Small intestine (tissue), 7 donors: Measurements from ENCODE around the gene KCNE1. TPM values are rescaled to one million over a fixed set of nuclear protein-coding genes. Genes with fewer than 3 reads are reported as not detected.
"Not testable (repeated sequence)": the region's sequence is repeated elsewhere in the genome, so short reads cannot be mapped to it uniquely, and the experiment has no call there.

Experiments used
- DNase-seq, 2 donors: peaks; one replicate each; pipeline versions ENCODE4 v3.0.0 to v3.0.0-alpha.2; 2013
- FAIRE-seq: peaks from 2 replicates; lab custom pipeline; 2012; peaks lifted over from hg19 to GRCh38; lab: Jason Lieb, UNC
- H3K27ac ChIP-seq, 3 donors: one replicate each; pipeline ENCODE4 v1.5.1; 2013; ENCODE audit warnings: low read length in 2 of 3, mild to moderate bottlenecking in 2 of 3, control low read depth in 1 of 3, inconsistent platforms in 1 of 3, low read depth in 1 of 3, moderate library complexity in 1 of 3
- H3K27me3 ChIP-seq, 3 donors: one replicate each; pipeline ENCODE4 v1.6.1; 2013; ENCODE audit warnings: low read length in 3 of 3, inconsistent platforms in 1 of 3; ENCODE audit not compliant: control insufficient read depth in 3 of 3, insufficient read depth in 3 of 3
- H3K36me3 ChIP-seq, 3 donors: one replicate each; pipeline ENCODE4 v1.6.1; 2013; ENCODE audit warnings: low read length in 3 of 3, inconsistent platforms in 1 of 3, low read depth in 1 of 3, mild to moderate bottlenecking in 1 of 3, moderate library complexity in 1 of 3; ENCODE audit not compliant: control insufficient read depth in 3 of 3, insufficient read depth in 2 of 3
- H3K4me1 ChIP-seq, 3 donors: one replicate each; pipeline ENCODE4 v1.6.1; 2013; ENCODE audit warnings: low read length in 2 of 3, inconsistent platforms in 1 of 3, low read depth in 1 of 3, mild to moderate bottlenecking in 1 of 3, moderate library complexity in 1 of 3; ENCODE audit not compliant: control insufficient read depth in 3 of 3, insufficient read depth in 2 of 3
- H3K4me3 ChIP-seq, 3 donors: one replicate each; pipeline ENCODE4 v1.5.1; 2013; ENCODE audit warnings: low read length in 3 of 3, control low read depth in 1 of 3, inconsistent platforms in 1 of 3, low read depth in 1 of 3, mild to moderate bottlenecking in 1 of 3, moderate library complexity in 1 of 3
- H3K9me3 ChIP-seq, 2 donors: one replicate each; pipeline ENCODE4 v1.6.1; 2013; ENCODE audit warnings: low read depth in 1 of 2, low read length in 1 of 2; ENCODE audit not compliant: control insufficient read depth in 2 of 2, insufficient read depth in 1 of 2
- WGBS, 3 donors: extraction: QIAGEN DNeasy Blood & Tissue Kit; methylation state at CpG; one replicate each; pipeline ENCODE4 v1.1.7; 2013; 5-methylcytosine and 5-hydroxymethylcytosine counted together
- polyA plus RNA-seq, 4 donors: library from polyadenylated mRNA; stranded (reverse) in 3 of 4; unstranded in 1 of 4; fragments of 200-250 nt in 3 of 4; fragments of 120-200 nt in 1 of 4; gene quantifications; one replicate each; pipeline versions ENCODE4 v1.2.1 to v1.2.3, GENCODE V29; 2013
- donor health status: healthy with polysubstance abuse.
- donor health status: control.
- donor health status: control.
- donor health status: Bipolar disorder and iron deficiency.
- donor health status: healthy.

KCNE1 gene
- polyA plus RNA-seq, 4 donors, result 0.37 to 0.38 TPM; not detected in 2

DNA sequence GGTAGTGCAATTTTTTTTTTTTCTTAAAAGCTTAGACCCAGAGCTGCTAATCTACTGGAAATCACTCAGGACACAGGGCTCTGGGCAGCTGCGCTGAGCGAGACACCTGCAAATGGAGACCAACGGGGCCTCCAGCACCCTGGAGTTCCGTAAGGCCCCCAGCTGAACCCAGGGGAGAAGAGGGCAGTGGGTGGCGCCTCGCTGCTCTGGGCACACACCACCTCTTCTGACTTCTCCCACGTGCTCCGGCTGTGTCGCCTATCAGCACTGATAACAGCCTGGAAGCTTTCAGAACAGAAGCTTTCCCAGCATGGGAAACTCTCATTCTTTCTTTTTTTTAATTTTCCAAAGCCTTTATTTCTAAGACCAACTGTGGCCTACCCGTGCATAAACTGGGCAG, 56.4 kb downstream of the KCNE1 start:
- H3K27ac ChIP-seq, H3K4me3 ChIP-seq, H3K9me3 ChIP-seq, FAIRE-seq, H3K27me3 ChIP-seq, H3K36me3 ChIP-seq, DNase-seq, H3K4me1 ChIP-seq: not testable (repeated sequence)
- no CpG with 5 or more reads among the region's 10 CpGs for WGBS, 3 donors

DNA sequence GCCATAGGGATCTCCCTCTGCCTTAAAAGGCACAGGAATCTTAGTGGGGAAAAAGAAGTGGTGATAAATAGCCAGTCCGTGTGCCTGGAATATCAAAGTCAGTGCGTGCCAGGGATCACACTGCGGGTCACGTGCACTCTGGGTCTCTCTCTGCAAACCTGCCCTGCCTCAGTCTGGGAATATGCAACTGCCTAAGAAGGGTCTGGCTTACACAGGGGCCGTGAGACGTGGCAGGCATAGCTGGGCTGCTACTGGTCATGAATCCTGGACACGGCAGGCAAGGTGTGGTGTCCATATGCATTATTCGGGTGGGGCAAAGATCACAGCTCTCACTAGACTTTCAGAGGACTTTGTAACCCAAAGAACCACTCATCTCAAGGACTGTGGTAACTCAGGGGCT, 65.0 kb downstream of the KCNE1 start:
- H3K27me3 ChIP-seq, H3K36me3 ChIP-seq, DNase-seq, H3K4me1 ChIP-seq, H3K27ac ChIP-seq, FAIRE-seq, H3K4me3 ChIP-seq, H3K9me3 ChIP-seq: not testable (repeated sequence)
- WGBS, 3 donors, result no CpG with 5 or more reads among the region's 8 CpGs

DNA sequence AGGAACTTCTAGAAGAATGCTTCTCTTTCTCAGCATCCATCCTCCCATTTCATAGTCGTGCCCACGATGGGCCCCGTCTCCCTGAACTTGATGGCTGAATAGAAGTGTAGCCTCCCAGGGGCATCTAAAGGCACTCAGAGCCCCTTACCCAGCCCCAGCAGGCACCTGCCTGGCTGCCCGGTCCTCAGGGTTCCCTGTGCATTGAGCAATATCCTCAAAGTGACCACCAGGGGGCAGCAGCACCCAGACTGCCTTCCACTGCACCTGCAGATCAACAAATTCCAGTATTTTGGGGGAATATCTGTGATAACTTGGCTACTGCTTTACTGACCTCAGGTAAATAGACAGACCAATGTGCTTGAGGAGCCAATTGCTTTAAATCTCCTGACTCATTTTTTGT, 68.5 kb downstream of the KCNE1 start:
- H3K4me1 ChIP-seq, H3K9me3 ChIP-seq, H3K27me3 ChIP-seq, H3K4me3 ChIP-seq, DNase-seq, FAIRE-seq, H3K36me3 ChIP-seq, H3K27ac ChIP-seq: not testable (repeated sequence)
- no CpG with 5 or more reads among the region's 4 CpGs for WGBS, 3 donors

- H3K9me3 ChIP-seq, FAIRE-seq, DNase-seq, H3K4me1 ChIP-seq, H3K27ac ChIP-seq, H3K36me3 ChIP-seq, H3K27me3 ChIP-seq, H3K4me3 ChIP-seq: not testable (repeated sequence)
- WGBS, 3 donors, result no CpG with 5 or more reads among the region's 5 CpGs
Measured at GRCh38 chr21:34429710-34430109, 82.3 kb downstream of the KCNE1 start.

- H3K27ac ChIP-seq, H3K36me3 ChIP-seq, H3K4me1 ChIP-seq, FAIRE-seq, H3K4me3 ChIP-seq, H3K27me3 ChIP-seq, DNase-seq, H3K9me3 ChIP-seq: not testable (repeated sequence)
- whole genome bisulfite sequencing, 3 donors, result no CpG with 5 or more reads among the region's 6 CpGs
Measured at GRCh38 chr21:34428441-34428840, 83.6 kb downstream of the KCNE1 start.

GRCh38 chr21:34427339-34427738, 84.7 kb downstream of the KCNE1 start:
- WGBS, 3 donors, result no CpG with 5 or more reads among the region's 8 CpGs
- not testable (repeated sequence) for FAIRE-seq, H3K27me3 ChIP-seq, H3K4me3 ChIP-seq, H3K36me3 ChIP-seq, H3K4me1 ChIP-seq, H3K9me3 ChIP-seq, DNase-seq, H3K27ac ChIP-seq

GRCh38 chr21:34423805-34424204, 88.2 kb downstream of the KCNE1 start, which contains the start of gene SMIM34:
Gene SMIM34 (minus strand): TSS chr21:34423951. CDS start chr21:34423839, 112 bp downstream.
- not testable (repeated sequence) for FAIRE-seq

DNA sequence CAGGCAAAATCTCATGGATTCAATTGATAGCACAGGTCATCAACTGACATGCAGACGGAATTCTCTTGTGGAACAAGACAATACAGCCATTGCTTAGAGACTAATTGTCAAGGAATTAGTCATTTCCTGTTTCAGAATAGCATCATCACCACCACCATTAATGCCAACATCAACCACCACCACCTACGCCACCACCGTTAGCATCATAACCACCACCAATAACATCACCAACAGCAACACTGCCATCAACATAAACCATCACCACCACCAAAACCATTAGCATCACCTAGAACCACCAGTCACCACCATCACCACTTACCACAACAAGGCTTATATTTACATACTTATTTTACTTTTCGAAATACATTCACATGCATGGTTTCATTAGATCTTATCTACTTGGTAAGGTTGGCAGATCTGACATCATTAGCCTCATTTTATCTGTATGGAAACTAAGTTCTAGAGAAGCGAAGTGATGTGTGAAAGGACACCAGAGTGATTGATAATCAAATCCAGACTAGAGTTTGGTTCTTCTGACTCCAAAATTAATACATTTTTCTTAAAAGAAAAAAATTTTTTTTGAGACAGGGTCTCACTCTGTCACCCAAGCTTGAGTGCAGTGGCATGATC, 94.4 kb downstream of the KCNE1 start:
- DNase-seq, H3K9me3 ChIP-seq, H3K36me3 ChIP-seq, H3K4me1 ChIP-seq, H3K27ac ChIP-seq, FAIRE-seq, H3K27me3 ChIP-seq, H3K4me3 ChIP-seq: not testable (repeated sequence)
- no CpG with 5 or more reads among the region's 5 CpGs for WGBS, 3 donors

More at GRCh38 chr21:34423805-34424204, 88.2 kb downstream of the KCNE1 start, which contains the start of gene SMIM34:
- H3K4me1 ChIP-seq, H3K9me3 ChIP-seq, H3K27ac ChIP-seq, H3K36me3 ChIP-seq, DNase-seq, H3K27me3 ChIP-seq, H3K4me3 ChIP-seq: not testable (repeated sequence)
- WGBS, 3 donors, result no CpG with 5 or more reads among the region's 4 CpGs

DNA sequence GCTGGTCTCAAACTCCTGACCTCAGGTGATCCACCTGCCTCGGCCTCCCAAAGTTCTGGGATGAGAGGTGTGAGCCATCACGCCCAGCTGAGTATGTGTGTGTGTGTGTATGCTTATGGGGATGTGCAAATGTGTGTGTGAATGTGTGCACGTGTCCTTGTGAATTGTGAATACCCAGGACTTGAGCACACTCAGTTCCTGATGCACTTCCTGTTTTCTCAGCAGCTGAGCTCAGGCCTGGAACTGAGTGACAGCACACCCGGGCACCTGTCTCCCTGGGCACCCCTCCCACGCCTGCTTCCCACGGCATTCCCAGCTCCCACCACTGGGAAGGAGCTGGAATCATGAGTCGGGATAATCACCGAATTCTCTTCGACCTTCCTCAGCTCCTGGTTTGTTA, 104.7 kb downstream of the KCNE1 start:
- not testable (repeated sequence) for H3K36me3 ChIP-seq, H3K27me3 ChIP-seq, H3K4me1 ChIP-seq, H3K4me3 ChIP-seq, DNase-seq, H3K27ac ChIP-seq, FAIRE-seq, H3K9me3 ChIP-seq
- WGBS, 3 donors, result no CpG with 5 or more reads among the region's 9 CpGs
